Lower lobe of right lung (tissue), 2 donors: ENCODE results near the gene GAS2L1. TPM values are rescaled to one million over a fixed set of nuclear protein-coding genes. Genes with fewer than 3 reads are reported as not detected.
"Not testable (repeated sequence)": the region's sequence is repeated elsewhere in the genome, so short reads cannot be mapped to it uniquely, and the experiment has no call there.

Experiments
- ATAC-seq, 2 donors: fragments of 200-7000 bp; cut with Tn5 transposase; one replicate each; pipeline ENCODE4 v1.9.1; 2020 to 2022; ENCODE audit warnings: mild to moderate bottlenecking in 2 of 2, moderate library complexity in 2 of 2
- DNase-seq: peaks from one replicate; pipeline ENCODE4 v3.0.0-alpha.2; 2020
- H3K27ac ChIP-seq: fragments of 200-600 bp; one replicate; pipeline ENCODE4 v1.8.0; 2022
- H3K27me3 ChIP-seq: fragments of 200-600 bp; one replicate; pipeline ENCODE4 v1.8.0; 2022; ENCODE audit warnings: low read depth
- H3K36me3 ChIP-seq: fragments of 200-600 bp; one replicate; pipeline ENCODE4 v1.8.0; 2022; ENCODE audit warnings: mild to moderate bottlenecking
- H3K4me1 ChIP-seq: fragments of 200-600 bp; one replicate; pipeline ENCODE4 v1.8.0; 2022
- H3K4me3 ChIP-seq: fragments of 200-600 bp; one replicate; pipeline ENCODE4 v1.8.0; 2022; ENCODE audit warnings: mild to moderate bottlenecking
- H3K9me3 ChIP-seq: fragments of 200-600 bp; one replicate; pipeline ENCODE4 v1.8.0; 2022
- CTCF ChIP-seq: fragments of 200-600 bp; IDR thresholded peaks from one replicate; pipeline ENCODE4 v1.8.0; 2022; ENCODE audit warnings: antibody characterized with exemption, mild to moderate bottlenecking
- intact Hi-C: fragments of 100-400 bp; cut with DNase I; formaldehyde crosslinking; loops from one replicate; pipeline ENCODE4 v1.11.0; 2022
- microRNA-seq: library from miRNA; unstranded; fragments of <30 nt; microRNA quantifications from one replicate; pipeline ENCODE4 v1.2.0, GENCODE V29; 2020; ENCODE audit warnings: borderline number of aligned reads
- total RNA-seq: library from RNA; stranded (reverse); fragmentation: NEBNext Ultra II Directional; extraction: Animal tissue kit (Norgen Biotek cat#: 25700); gene quantifications from one replicate; pipeline ENCODE4 v1.2.1, GENCODE V29; 2021
- donor health status: DM: no; HTN: yes; CAD: no; lungs with severe emphysema.

Gene GAS2L1
- total RNA-seq, 1 donor from 2014 or later, result 29.9 TPM

- intact Hi-C loops, result no loop called here
- no peaks in the 10 kb centered on the region for H3K9me3 ChIP-seq
- H3K4me1 ChIP-seq, result no peaks in the 10 kb centered on the region
- no peak overlapping the region for H3K27ac ChIP-seq
- no peak for TF ChIP-seq CTCF
- ATAC-seq, result no peak
- DNase-seq, result peak; percentile 3
- no peaks in the 10 kb centered on the region for H3K27me3 ChIP-seq
- no peak overlapping the region for H3K4me3 ChIP-seq
- H3K36me3 ChIP-seq, result peaks cover 100% of the 10 kb centered on the region
Measured at GRCh38 chr22:29352778-29353177, 46.3 kb downstream of the GAS2L1 start.

DNA sequence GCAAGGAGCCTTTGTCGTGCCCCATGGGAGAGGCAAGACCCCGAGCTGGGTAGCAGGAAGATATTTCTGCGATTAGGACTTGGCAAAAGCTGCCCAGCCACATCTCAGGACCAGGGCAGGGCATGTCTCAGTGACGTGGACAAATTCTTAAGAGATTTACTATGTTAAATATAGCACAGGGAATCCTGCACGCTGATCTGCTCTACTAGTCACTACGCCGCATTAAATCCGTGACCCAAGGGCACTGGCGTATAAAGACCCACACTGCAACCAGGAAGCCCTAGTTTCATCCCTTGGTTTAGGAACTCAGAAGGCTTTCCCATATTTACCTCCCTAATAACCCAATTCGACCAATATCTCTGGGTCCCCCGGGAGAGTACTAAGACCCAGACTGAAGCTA, 46.8 kb downstream of the GAS2L1 start:
- no peaks in the 10 kb centered on the region for H3K9me3 ChIP-seq
- intact Hi-C loops, result no loop called here
- H3K27me3 ChIP-seq, result no peaks in the 10 kb centered on the region
- H3K36me3 ChIP-seq, result peaks cover 100% of the 10 kb centered on the region
- no peak for ATAC-seq
- no peak overlapping the region for H3K27ac ChIP-seq
- peak; percentile 10 for DNase-seq
- H3K4me1 ChIP-seq, result no peaks in the 10 kb centered on the region
- no peak overlapping the region for H3K4me3 ChIP-seq
- no peak for TF ChIP-seq CTCF

GRCh38 chr22:29353860-29354259, 47.4 kb downstream of the GAS2L1 start:
- DNase-seq (peak; percentile 12), ATAC-seq (no peak)
- no peaks in the 10 kb centered on the region for H3K4me1 ChIP-seq
- H3K36me3 ChIP-seq, result peaks cover 100% of the 10 kb centered on the region
- no peak for TF ChIP-seq CTCF
- no peak overlapping the region for H3K4me3 ChIP-seq
- H3K27me3 ChIP-seq, result no peaks in the 10 kb centered on the region
- intact Hi-C loops, result no loop called here
- H3K27ac ChIP-seq, result no peak overlapping the region
- H3K9me3 ChIP-seq, result no peaks in the 10 kb centered on the region

GRCh38 chr22:29357193-29357890, 50.9 kb downstream of the GAS2L1 start:
- H3K9me3 ChIP-seq, ATAC-seq, H3K27me3 ChIP-seq, intact Hi-C loops, H3K4me3 ChIP-seq, H3K27ac ChIP-seq, DNase-seq: not testable (repeated sequence)
- Histone ChIP-seq H3K36me3 (peaks cover 79% of the 10 kb centered on the region), H3K4me1 (peaks cover 11% of the 10 kb centered on the region)

- peak; percentile 65 to 72 for ATAC-seq
- H3K36me3 ChIP-seq, result peaks cover 58% of the 10 kb centered on the region
- no peaks in the 10 kb centered on the region for H3K27me3 ChIP-seq
- peak; percentile 63 for TF ChIP-seq CTCF
- no peak for DNase-seq
- H3K4me1 ChIP-seq, result peaks cover 22% of the 10 kb centered on the region
- no peaks in the 10 kb centered on the region for H3K9me3 ChIP-seq
- intact Hi-C loops, result no loop called here
- H3K27ac ChIP-seq, result no peak overlapping the region
- no peak overlapping the region for H3K4me3 ChIP-seq
Measured at GRCh38 chr22:29359469-29359868, 53.0 kb downstream of the GAS2L1 start.

Small RNAs within 50 kb of the gene (microRNA-seq; reads per million reads assigned to microRNA genes)
- gene MIR3653, result 12.6 reads per million, percentile 20 among the genes with 10 or more reads in this experiment

Other genes with a start within 250 kb of the GAS2L1 start
- not detected for gene C22orf31, start 244.8 kb upstream of the GAS2L1 start, total RNA-seq
- gene KREMEN1, start 233.6 kb upstream of the GAS2L1 start, total RNA-seq, result 23.5 TPM
- gene EMID1, start 100.8 kb upstream of the GAS2L1 start, total RNA-seq, result 8.2 TPM
- gene RHBDD3, start 38.7 kb upstream of the GAS2L1 start, total RNA-seq, result 16.4 TPM
- 159 TPM for gene EWSR1, start 38.4 kb upstream of the GAS2L1 start, total RNA-seq
- 0.83 TPM for gene RASL10A, start 9.0 kb downstream of the GAS2L1 start, total RNA-seq
- 70.3 TPM for gene AP1B1, start 81.9 kb downstream of the GAS2L1 start, total RNA-seq
- gene RFPL1, start 131.9 kb downstream of the GAS2L1 start, total RNA-seq, result not detected
- 1.0 TPM for gene NEFH, start 173.6 kb downstream of the GAS2L1 start, total RNA-seq
- 34.4 TPM for gene THOC5, start 247.1 kb downstream of the GAS2L1 start, total RNA-seq